Measurements from ENCODE around the gene FBH1. TPM values are rescaled to one million over a fixed set of nuclear protein-coding genes. Genes with fewer than 3 reads are reported as not detected.

Gene FBH1
- total and polyA plus RNA-seq, 2 donors from 2014 or later, result 70.7 to 76.5 TPM

DNA sequence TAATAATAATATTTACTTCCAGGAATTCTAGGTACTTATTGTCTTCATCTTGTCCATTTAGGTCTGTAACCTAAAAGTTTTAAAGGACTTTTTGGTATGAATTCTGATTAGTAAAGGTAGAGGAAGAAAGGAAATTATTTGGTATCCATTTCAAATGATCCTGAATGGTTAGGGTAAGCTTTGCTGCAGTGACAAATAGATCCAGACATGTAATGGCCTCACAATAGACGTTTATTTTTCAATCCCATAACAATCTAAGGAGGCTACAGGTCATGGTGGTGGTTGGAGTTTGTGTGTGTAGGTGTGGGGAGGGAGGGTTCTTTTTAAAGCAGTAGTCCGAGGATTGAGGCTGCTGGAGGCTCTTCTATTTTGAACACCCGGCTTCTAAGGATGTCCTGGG is 5.3 kb downstream of the FBH1 start:
- H3K4me1 ChIP-seq (ENCODE audit: control insufficient read depth in 2 of 3, insufficient read depth in 2 of 3, low read depth in 1 of 3, low read length in 3 of 3), result peaks cover 0 to 8% (median 3%) of the 10 kb centered on the region in 3 donors
- no peak for FAIRE-seq
- H3K9ac ChIP-seq (ENCODE audit: low read length in 3 of 3), result no peak overlapping the region
- H3K4me3 ChIP-seq (ENCODE audit: low read length in 3 of 3), result no peak overlapping the region
- H3K36me3 ChIP-seq (ENCODE audit: control insufficient read depth in 2 of 3, insufficient read depth in 3 of 3, low read length in 3 of 3), result peaks cover 2 to 15% (median 4%) of the 10 kb centered on the region in 3 donors
- no peak overlapping the region for H3K27ac ChIP-seq (ENCODE audit: low read depth in 2 of 2, low read length in 2 of 2)
- DNase-seq, result no peak
- H3K27me3 ChIP-seq (ENCODE audit: control insufficient read depth, insufficient read depth, low read length), result no peaks in the 10 kb centered on the region
- TF ChIP-seq, protein P1, sequence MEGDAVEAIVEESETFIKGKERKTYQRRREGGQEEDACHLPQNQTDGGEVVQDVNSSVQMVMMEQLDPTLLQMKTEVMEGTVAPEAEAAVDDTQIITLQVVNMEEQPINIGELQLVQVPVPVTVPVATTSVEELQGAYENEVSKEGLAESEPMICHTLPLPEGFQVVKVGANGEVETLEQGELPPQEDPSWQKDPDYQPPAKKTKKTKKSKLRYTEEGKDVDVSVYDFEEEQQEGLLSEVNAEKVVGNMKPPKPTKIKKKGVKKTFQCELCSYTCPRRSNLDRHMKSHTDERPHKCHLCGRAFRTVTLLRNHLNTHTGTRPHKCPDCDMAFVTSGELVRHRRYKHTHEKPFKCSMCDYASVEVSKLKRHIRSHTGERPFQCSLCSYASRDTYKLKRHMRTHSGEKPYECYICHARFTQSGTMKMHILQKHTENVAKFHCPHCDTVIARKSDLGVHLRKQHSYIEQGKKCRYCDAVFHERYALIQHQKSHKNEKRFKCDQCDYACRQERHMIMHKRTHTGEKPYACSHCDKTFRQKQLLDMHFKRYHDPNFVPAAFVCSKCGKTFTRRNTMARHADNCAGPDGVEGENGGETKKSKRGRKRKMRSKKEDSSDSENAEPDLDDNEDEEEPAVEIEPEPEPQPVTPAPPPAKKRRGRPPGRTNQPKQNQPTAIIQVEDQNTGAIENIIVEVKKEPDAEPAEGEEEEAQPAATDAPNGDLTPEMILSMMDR (IDR thresholded peaks at IDR 0.05; ENCODE audit: borderline replicate concordance, extremely low read depth, insufficient read depth), result no peak
- intact Hi-C loops (cut with DNase I), result no loop called here
- H3K9me3 ChIP-seq (ENCODE audit: control insufficient read depth in 2 of 3, insufficient read depth in 1 of 3, low read length in 3 of 3), result no peaks in the 10 kb centered on the region

DNA sequence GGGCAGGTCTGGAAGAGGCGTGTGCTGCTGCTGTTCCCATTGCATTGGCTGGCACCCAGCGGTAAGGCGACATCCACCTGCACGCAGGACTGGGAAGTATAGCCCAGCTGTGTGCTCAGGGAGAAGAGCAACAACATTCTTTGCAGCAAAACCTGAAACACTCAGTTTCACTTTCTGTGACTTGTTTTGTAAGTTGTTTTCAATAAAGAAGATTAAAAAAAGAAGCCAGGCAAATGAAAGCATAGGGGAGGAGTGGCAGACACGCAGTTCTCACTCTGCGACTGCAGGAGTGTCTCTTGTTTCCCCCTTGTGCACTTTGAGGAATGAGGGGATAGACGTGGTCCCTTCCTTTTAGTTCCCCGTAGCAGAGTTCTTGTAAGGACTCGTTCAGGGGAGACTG is 5.8 kb downstream of the FBH1 start:
- FAIRE-seq (no peak), DNase-seq (no peak)
- Histone ChIP-seq H3K27me3 (ENCODE audit: control insufficient read depth, insufficient read depth, low read length) (no peaks in the 10 kb centered on the region), H3K36me3 (ENCODE audit: control insufficient read depth in 2 of 3, insufficient read depth in 3 of 3, low read length in 3 of 3) (peaks cover 2 to 15% (median 4%) of the 10 kb centered on the region in 3 donors), H3K4me1 (ENCODE audit: control insufficient read depth in 2 of 3, insufficient read depth in 2 of 3, low read depth in 1 of 3, low read length in 3 of 3) (peaks cover 0 to 5% (median 3%) of the 10 kb centered on the region in 3 donors), H3K4me3 (ENCODE audit: low read length in 3 of 3) (no peak overlapping the region), H3K9me3 (ENCODE audit: control insufficient read depth in 2 of 3, insufficient read depth in 1 of 3, low read length in 3 of 3) (no peaks in the 10 kb centered on the region), H3K9ac (ENCODE audit: low read length in 3 of 3) (no peak overlapping the region), H3K27ac (ENCODE audit: low read depth in 2 of 2, low read length in 2 of 2) (no peak overlapping the region)
- intact Hi-C loops (cut with DNase I), result no loop called here
- TF ChIP-seq, protein P1 (IDR thresholded peaks at IDR 0.05; ENCODE audit: borderline replicate concordance, extremely low read depth, insufficient read depth), result no peak

DNA sequence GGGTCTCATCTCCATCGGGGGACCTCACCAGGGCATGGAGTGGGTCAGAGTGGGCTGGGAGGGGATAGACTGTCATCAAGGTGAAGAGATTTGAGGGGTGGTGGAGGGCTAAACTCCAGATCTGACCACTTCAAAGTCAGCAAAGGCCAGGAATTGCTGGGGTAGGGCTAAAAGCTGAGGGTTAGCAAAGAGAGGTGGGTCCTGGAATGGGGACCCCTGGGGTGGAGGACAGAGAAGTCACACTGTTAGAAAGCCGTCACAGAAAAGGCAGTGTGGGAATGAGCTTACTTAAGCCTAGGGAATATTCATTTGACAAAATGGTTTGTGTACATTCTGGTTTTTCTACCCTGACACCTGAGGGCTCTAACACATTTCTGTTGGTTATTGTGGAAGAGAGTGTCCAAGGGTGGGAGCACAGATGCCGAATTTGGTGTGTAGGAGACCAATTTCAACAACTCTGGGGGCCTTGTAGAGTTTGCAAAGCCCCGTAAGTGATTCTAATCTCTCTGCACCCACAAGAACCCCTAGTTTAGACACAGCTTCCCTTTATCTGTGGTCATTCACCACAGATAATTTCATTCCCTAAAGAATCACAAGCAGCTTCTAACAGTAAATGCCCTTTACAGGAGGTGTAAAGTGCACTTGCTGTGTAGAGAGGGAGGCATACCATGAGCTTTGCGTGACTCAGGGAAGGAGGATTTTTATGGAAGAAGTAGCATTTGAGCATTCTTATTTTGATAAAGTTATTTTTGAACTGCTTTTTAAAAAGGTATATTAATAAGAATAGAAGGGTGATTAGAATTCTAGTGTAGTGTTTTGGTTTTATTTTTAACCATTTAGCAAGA is 6.4 kb downstream of the FBH1 start:
- TF ChIP-seq, protein P1 (IDR thresholded peaks at IDR 0.05; ENCODE audit: borderline replicate concordance, extremely low read depth, insufficient read depth), result no peak
- DNase-seq, result no peak
- no peak for FAIRE-seq

More for the DNA sequence above, 6.4 kb downstream of the FBH1 start:
- H3K4me1 ChIP-seq (ENCODE audit: control insufficient read depth in 2 of 3, insufficient read depth in 2 of 3, low read depth in 1 of 3, low read length in 3 of 3), result no peaks in the 10 kb centered on the region
- H3K4me3 ChIP-seq (ENCODE audit: low read length in 3 of 3), result no peak overlapping the region
- no peak overlapping the region for H3K27ac ChIP-seq (ENCODE audit: low read depth in 2 of 2, low read length in 2 of 2)
- intact Hi-C loops (cut with DNase I), result no loop called here
- no peaks in the 10 kb centered on the region for H3K9me3 ChIP-seq (ENCODE audit: control insufficient read depth in 2 of 3, insufficient read depth in 1 of 3, low read length in 3 of 3)
- no peak overlapping the region for H3K9ac ChIP-seq (ENCODE audit: low read length in 3 of 3)
- H3K27me3 ChIP-seq (ENCODE audit: control insufficient read depth, insufficient read depth, low read length), result no peaks in the 10 kb centered on the region
- peaks cover 2 to 15% (median 4%) of the 10 kb centered on the region in 3 donors for H3K36me3 ChIP-seq (ENCODE audit: control insufficient read depth in 2 of 3, insufficient read depth in 3 of 3, low read length in 3 of 3)
